Fibroblast of skin of left biceps (primary cell): ENCODE data around the gene PREX1.

ENCODE experiments used
- DNase-seq, 2 experiments: peaks; one replicate each; pipeline ENCODE4 v3.0.0-alpha.2; 2013; ENCODE audit warnings: low read depth in 2 of 2

Gene PREX1

GRCh38 chr20:48750941-48751635, 76.7 kb downstream of the PREX1 start:
- DNase-seq = no peak

- DNase-seq = no peak
These were observed 77.4 kb downstream of the PREX1 start for GRCh38 chr20:48750376-48750775.

- DNase-seq = no peak
These were observed 78.4 kb downstream of the PREX1 start for GRCh38 chr20:48749437-48749836.

GRCh38 chr20:48748556-48748955, 79.2 kb downstream of the PREX1 start:
- no peak for DNase-seq

GRCh38 chr20:48747840-48748414, 79.9 kb downstream of the PREX1 start:
- DNase-seq = no peak

- DNase-seq = no peak
These were observed 82.5 kb downstream of the PREX1 start for GRCh38 chr20:48745330-48745729.

GRCh38 chr20:48744515-48744914, 83.3 kb downstream of the PREX1 start:
- no peak for DNase-seq

GRCh38 chr20:48743807-48744206, 84.0 kb downstream of the PREX1 start:
- no peak for DNase-seq

- no peak for DNase-seq
These were observed 84.7 kb downstream of the PREX1 start for GRCh38 chr20:48742912-48743680.

GRCh38 chr20:48742233-48742632, 85.6 kb downstream of the PREX1 start:
- no peak for DNase-seq

- no peak for DNase-seq
These were observed 86.1 kb downstream of the PREX1 start for GRCh38 chr20:48741669-48742068.

- no peak for DNase-seq
These were observed 87.1 kb downstream of the PREX1 start for GRCh38 chr20:48740712-48741111.

- no peak for DNase-seq
These were observed 87.5 kb downstream of the PREX1 start for GRCh38 chr20:48740292-48740649.

GRCh38 chr20:48739395-48740291, 88.2 kb downstream of the PREX1 start:
- DNase-seq = no peak

- no peak for DNase-seq
These were observed 89.1 kb downstream of the PREX1 start for GRCh38 chr20:48738399-48739304.

GRCh38 chr20:48738094-48738398, 89.8 kb downstream of the PREX1 start:
- DNase-seq = no peak

GRCh38 chr20:48737434-48738093, 90.2 kb downstream of the PREX1 start:
- DNase-seq = no peak

- no peak for DNase-seq
These were observed 91.2 kb downstream of the PREX1 start for GRCh38 chr20:48736636-48737035.

- no peak for DNase-seq
These were observed 91.6 kb downstream of the PREX1 start for GRCh38 chr20:48736231-48736630.

- no peak for DNase-seq
These were observed 92.7 kb downstream of the PREX1 start for GRCh38 chr20:48735112-48735511.
